GM23248 (cell line): ENCODE data around the gene KLF4. TPM values are rescaled to one million over a fixed set of nuclear protein-coding genes. Genes with fewer than 3 reads are reported as not detected.

ENCODE experiments used
- DNase-seq: peaks from one replicate; pipeline ENCODE4 v3.0.0-alpha.2; 2015
- H2AFZ ChIP-seq: fragments of 200-600 bp; sonication (generic); 2 replicates; pipeline ENCODE4 v1.6.1; 2016; ENCODE audit warnings: antibody characterized with exemption
- H3F3A ChIP-seq: fragments of 200-600 bp; sonication (generic); 2 replicates; pipeline ENCODE4 v1.6.1; 2016; ENCODE audit warnings: mild to moderate bottlenecking, antibody characterized with exemption, mixed run types; ENCODE audit not compliant: insufficient read depth
- H3K27ac ChIP-seq: fragments of 200-600 bp; sonication (generic); 2 replicates; pipeline ENCODE4 v1.5.1; 2016; ENCODE audit warnings: mild to moderate bottlenecking
- H3K27me3 ChIP-seq: fragments of 200-600 bp; sonication (generic); replicated peaks from 2 replicates; pipeline ENCODE4 v1.6.1; 2016; ENCODE audit warnings: mild to moderate bottlenecking; ENCODE audit not compliant: insufficient read depth
- H3K36me3 ChIP-seq: fragments of 200-600 bp; sonication (generic); 2 replicates; pipeline ENCODE4 v1.6.1; 2016; ENCODE audit warnings: low read depth, mild to moderate bottlenecking
- H3K4me1 ChIP-seq: fragments of 200-600 bp; sonication (generic); 2 replicates; pipeline ENCODE4 v1.6.1; 2016; ENCODE audit warnings: mild to moderate bottlenecking; ENCODE audit not compliant: insufficient read depth
- H3K4me2 ChIP-seq: fragments of 200-600 bp; sonication (generic); one replicate; pipeline ENCODE4 v1.6.1; 2016; ENCODE audit warnings: mild to moderate bottlenecking; ENCODE audit not compliant: unreplicated experiment
- H3K4me3 ChIP-seq: fragments of 200-600 bp; sonication (generic); 2 replicates; pipeline ENCODE4 v1.5.1; 2016; ENCODE audit warnings: mild to moderate bottlenecking
- H3K79me2 ChIP-seq: fragments of 200-600 bp; sonication (generic); 2 replicates; pipeline ENCODE4 v1.6.1; 2016; ENCODE audit warnings: mild to moderate bottlenecking; ENCODE audit not compliant: insufficient read depth
- H3K9ac ChIP-seq: fragments of 200-600 bp; sonication (generic); 2 replicates; pipeline ENCODE4 v1.6.1; 2016; ENCODE audit warnings: mild to moderate bottlenecking
- H3K9me2 ChIP-seq: fragments of 200-600 bp; sonication (generic); 2 replicates; pipeline ENCODE4 v1.6.1; 2016; ENCODE audit warnings: mixed run types, mild to moderate bottlenecking, moderate library complexity; ENCODE audit not compliant: insufficient read depth
- H3K9me3 ChIP-seq: fragments of 200-600 bp; sonication (generic); one replicate; pipeline ENCODE4 v1.6.1; 2017; ENCODE audit warnings: low read depth
- H4K20me1 ChIP-seq: fragments of 200-600 bp; sonication (generic); 2 replicates; pipeline ENCODE4 v1.6.0; 2016; ENCODE audit not compliant: insufficient read depth
- EZH2 ChIP-seq: fragments of 200-600 bp; sonication (generic); IDR thresholded peaks from 2 replicates; pipeline ENCODE4 v1.6.1; 2018; ENCODE audit warnings: antibody characterized with exemption, mild to moderate bottlenecking; ENCODE audit not compliant: insufficient read depth, poor library complexity, severe bottlenecking
- EZH2phosphoT487 ChIP-seq: fragments of 200-600 bp; sonication (generic); IDR thresholded peaks from 2 replicates; pipeline ENCODE4 v1.6.1; 2018; ENCODE audit warnings: antibody characterized with exemption, moderate library complexity, mild to moderate bottlenecking, low read depth; ENCODE audit not compliant: insufficient read depth
- WGBS, 2 experiments: methylation state at CpG; one replicate each; pipeline ENCODE4 v1.1.6; 2015 to 2017; ENCODE audit warnings: low lambda C conversion rate in 2 of 2, low coverage in 1 of 2; ENCODE audit errors: missing lambda C conversion rate in 2 of 2; 5-methylcytosine and 5-hydroxymethylcytosine counted together
- in situ Hi-C: fragments of 300-500 bp; cut with MboI; formaldehyde crosslinking; loops from 2 replicates; pipeline ENCODE4 v1.15.0; 2020
- polyA plus RNA-seq: library from polyadenylated mRNA; unstranded; fragments of >200 nt; fragmentation: Nextera tagmentation; extraction: Ambion mirVana; gene quantifications from 2 replicates; pipeline ENCODE4 v1.2.1, GENCODE V29; 2016
- total RNA-seq: library from RNA; depleted of rRNA; stranded (reverse); fragments of >200 nt; shearing (Covaris generic); gene quantifications from 2 replicates; pipeline ENCODE4 v1.2.3, GENCODE V29; 2014

KLF4 gene
- total and polyA plus RNA-seq, 2 experiments from 2014 or later = 14.6 to 38.6 TPM

DNA sequence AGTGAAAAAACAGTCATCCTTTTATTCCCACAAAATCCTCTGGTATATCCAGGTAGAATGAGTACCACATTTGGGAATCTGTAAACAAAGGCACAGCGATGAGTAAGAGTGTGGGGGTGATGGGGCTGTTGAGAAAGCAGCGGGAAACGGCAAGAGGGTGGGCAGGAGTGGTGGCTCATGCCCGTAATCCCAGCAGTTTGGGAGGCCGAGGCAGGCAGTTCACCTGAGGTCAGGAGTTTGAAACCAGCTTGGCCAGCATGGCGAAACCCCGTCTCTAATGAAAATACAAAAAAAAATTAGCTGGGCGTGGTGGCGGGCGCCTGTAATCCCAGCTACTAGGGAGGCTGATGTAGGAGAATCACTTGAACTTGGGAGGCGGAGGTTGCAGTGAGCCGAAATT is 43.1 kb downstream of the KLF4 start:
- Histone ChIP-seq H4K20me1 (no peaks in the 10 kb centered on the region), H3K27ac (no peak overlapping the region), H3K9ac (no peak overlapping the region), H3K4me3 (no peak overlapping the region), H2AFZ (no peak overlapping the region), H3K79me2 (no peaks in the 10 kb centered on the region), H3K9me2 (no peaks in the 10 kb centered on the region), H3K27me3 (no peaks in the 10 kb centered on the region), H3K4me2 (no peak overlapping the region), H3F3A (no peaks in the 10 kb centered on the region), H3K9me3 (no peaks in the 10 kb centered on the region), H3K36me3 (no peaks in the 10 kb centered on the region), H3K4me1 (no peaks in the 10 kb centered on the region)
- 84 to 87% methylated on average over 12 of the region's 12 CpGs for WGBS, 2 experiments
- DNase-seq = no peak
- in situ Hi-C loops = loop anchor here (25.0 kb wide), 1 partner anchor 1316 kb away; no protein-coding TSS in a partner anchor
- TF ChIP-seq EZH2phosphoT487 (no peak), EZH2 (no peak)

DNA sequence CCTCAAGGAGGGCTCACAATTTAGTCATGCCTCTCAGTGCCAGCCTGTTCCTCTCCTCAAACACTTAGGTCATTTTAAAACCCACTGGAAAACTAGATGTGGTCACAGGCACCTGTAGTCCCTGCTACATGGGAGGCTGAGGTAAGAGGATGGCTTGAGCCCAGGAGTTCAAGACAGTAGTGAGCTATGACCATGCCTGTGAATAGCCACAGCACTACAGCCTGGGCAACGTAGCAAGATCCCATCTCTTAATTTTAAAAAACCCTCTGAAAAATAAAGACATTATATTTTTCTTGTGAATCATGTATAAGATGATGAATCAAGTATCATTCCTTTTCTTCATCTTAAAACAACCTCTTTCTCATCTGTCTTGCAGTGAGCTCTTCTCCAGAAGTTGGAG is 45.8 kb downstream of the KLF4 start:
- TF ChIP-seq EZH2phosphoT487 (no peak), EZH2 (no peak)
- H4K20me1 ChIP-seq = no peaks in the 10 kb centered on the region
- WGBS, 2 experiments = 63 to 66% methylated on average over 1 of the region's 1 CpG
- H3F3A ChIP-seq = no peaks in the 10 kb centered on the region
- no peak for DNase-seq
- no peaks in the 10 kb centered on the region for H3K4me1 ChIP-seq
- H3K4me2 ChIP-seq = no peak overlapping the region
- H3K27ac ChIP-seq = no peak overlapping the region
- no peaks in the 10 kb centered on the region for H3K27me3 ChIP-seq
- H3K4me3 ChIP-seq = no peak overlapping the region
- no peaks in the 10 kb centered on the region for H3K9me3 ChIP-seq
- no peaks in the 10 kb centered on the region for H3K79me2 ChIP-seq
- no peaks in the 10 kb centered on the region for H3K9me2 ChIP-seq
- in situ Hi-C loops = loop anchor here (25.0 kb wide), 1 partner anchor 1319 kb away; no protein-coding TSS in a partner anchor
- no peak overlapping the region for H2AFZ ChIP-seq
- no peaks in the 10 kb centered on the region for H3K36me3 ChIP-seq
- H3K9ac ChIP-seq = no peak overlapping the region

DNA sequence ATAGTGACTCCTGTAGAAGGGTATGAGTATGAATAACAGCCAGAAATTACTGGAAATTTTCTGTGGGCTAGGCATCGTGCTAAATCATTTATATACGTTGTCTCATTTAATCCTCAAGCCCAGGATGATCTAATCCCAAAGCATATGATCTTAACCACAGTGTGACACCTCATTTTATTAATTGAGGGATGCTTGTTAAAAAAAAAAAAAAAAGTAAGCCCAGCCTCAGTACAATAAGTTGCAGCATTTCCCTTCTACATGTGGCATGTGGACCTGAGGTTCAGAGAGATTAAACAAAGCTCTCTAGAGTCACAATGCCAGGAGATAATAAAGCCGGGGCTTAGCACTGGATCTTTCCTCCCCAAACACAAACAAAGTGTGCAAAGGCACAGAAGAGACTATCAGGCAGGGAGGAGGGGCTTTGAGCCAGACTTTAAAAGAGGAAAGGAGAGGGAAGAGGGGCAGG is 49.5 kb downstream of the KLF4 start:
- Histone ChIP-seq H3K36me3 (no peaks in the 10 kb centered on the region), H3K9me3 (no peaks in the 10 kb centered on the region), H3K27ac (no peak overlapping the region), H3F3A (no peaks in the 10 kb centered on the region), H4K20me1 (no peaks in the 10 kb centered on the region), H2AFZ (no peak overlapping the region), H3K4me1 (no peaks in the 10 kb centered on the region), H3K4me2 (no peak overlapping the region), H3K4me3 (no peak overlapping the region), H3K9me2 (no peaks in the 10 kb centered on the region), H3K27me3 (no peaks in the 10 kb centered on the region), H3K9ac (no peak overlapping the region), H3K79me2 (no peaks in the 10 kb centered on the region)
- TF ChIP-seq EZH2 (no peak), EZH2phosphoT487 (no peak)
- in situ Hi-C loops = loop anchor here (25.0 kb wide), 1 partner anchor 1322 kb away; no protein-coding TSS in a partner anchor
- DNase-seq = no peak
- WGBS, 2 experiments = 53 to 56% methylated on average over 3 of the region's 3 CpGs

DNA sequence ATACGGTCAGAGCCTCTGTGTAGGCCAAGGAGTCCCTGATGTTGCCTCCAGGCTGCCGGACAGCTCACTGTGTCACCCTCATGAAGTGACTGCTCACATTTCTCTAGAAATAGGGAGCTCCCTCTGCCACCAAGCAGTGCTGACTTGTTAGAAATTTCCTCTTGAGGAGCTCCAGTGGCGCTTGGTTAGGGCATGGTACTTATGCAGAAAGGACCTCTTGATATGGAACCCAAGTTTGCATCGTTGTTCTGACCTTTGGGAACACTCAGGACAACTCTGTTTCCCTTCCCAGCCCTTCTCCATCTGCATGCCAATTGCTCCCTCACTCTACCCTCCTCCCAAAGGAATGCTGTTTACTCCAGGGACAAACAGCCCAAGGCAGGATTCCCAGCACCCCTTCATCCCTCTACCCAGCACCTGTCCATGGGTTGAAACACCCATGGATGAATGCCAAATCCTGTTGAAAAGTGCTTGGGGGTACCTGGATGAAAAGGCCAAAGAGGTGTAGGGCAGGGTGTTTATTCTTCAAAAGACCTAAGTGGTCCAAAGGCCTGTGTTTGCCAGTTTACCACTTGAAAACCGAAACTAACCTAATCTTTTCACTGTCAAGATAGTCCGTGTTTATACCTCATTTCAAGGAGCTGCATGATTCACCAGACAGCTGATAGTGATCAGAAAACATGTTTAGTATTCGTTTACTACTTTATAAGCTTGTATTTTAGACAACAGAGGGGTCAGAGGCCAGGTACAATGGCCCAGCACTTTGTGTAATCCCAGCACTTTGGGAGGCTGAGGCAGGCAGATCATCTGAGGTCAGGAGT is 51.1 kb downstream of the KLF4 start:
- H3K4me2 ChIP-seq = no peak overlapping the region
- H3K36me3 ChIP-seq = no peaks in the 10 kb centered on the region
- no peaks in the 10 kb centered on the region for H3K9me3 ChIP-seq
- no peaks in the 10 kb centered on the region for H4K20me1 ChIP-seq
- H3K4me3 ChIP-seq = no peak overlapping the region
- TF ChIP-seq EZH2phosphoT487 (no peak), EZH2 (no peak)
- H3K79me2 ChIP-seq = no peaks in the 10 kb centered on the region
- no peaks in the 10 kb centered on the region for H3F3A ChIP-seq
- DNase-seq = no peak
- no peaks in the 10 kb centered on the region for H3K27me3 ChIP-seq
- H3K4me1 ChIP-seq = no peaks in the 10 kb centered on the region
- in situ Hi-C loops = loop anchor here (25.0 kb wide), 1 partner anchor 1324 kb away; no protein-coding TSS in a partner anchor
- H2AFZ ChIP-seq = no peak overlapping the region
- H3K27ac ChIP-seq = no peak overlapping the region
- H3K9ac ChIP-seq = no peak overlapping the region
- WGBS, 2 experiments = 50 to 53% methylated on average over 7 of the region's 7 CpGs
- H3K9me2 ChIP-seq = no peaks in the 10 kb centered on the region
